Endodermal cell (in vitro differentiated cells): ENCODE data around the gene ADAM19. TPM values are rescaled to one million over a fixed set of nuclear protein-coding genes. Genes with fewer than 3 reads are reported as not detected.

Experiments
- DNase-seq: peaks from one replicate; pipeline ENCODE4 v3.0.0-alpha.2; 2017
- H3K27ac ChIP-seq: 2 replicates; pipeline ENCODE4 v1.5.1; 2013; ENCODE audit warnings: mild to moderate bottlenecking, low read depth, low read length, moderate library complexity
- H3K27me3 ChIP-seq: 2 replicates; pipeline ENCODE4 v1.6.1; 2013; ENCODE audit warnings: mild to moderate bottlenecking, low read length, moderate library complexity; ENCODE audit not compliant: insufficient read depth, control insufficient read depth, poor library complexity, severe bottlenecking
- H3K36me3 ChIP-seq: 2 replicates; pipeline ENCODE4 v1.7.0; 2013; ENCODE audit warnings: mild to moderate bottlenecking, low read length, moderate library complexity; ENCODE audit not compliant: control insufficient read depth, insufficient read depth
- H3K4me1 ChIP-seq: one replicate; pipeline ENCODE4 v1.7.0; 2013; ENCODE audit warnings: low read length; ENCODE audit not compliant: control insufficient read depth, insufficient read depth
- H3K4me3 ChIP-seq: 2 replicates; pipeline ENCODE4 v1.5.1; 2013; ENCODE audit warnings: mild to moderate bottlenecking, low read length, moderate library complexity
- H3K9ac ChIP-seq: 2 replicates; pipeline ENCODE4 v1.6.1; 2013; ENCODE audit warnings: mild to moderate bottlenecking, low read length, moderate library complexity; ENCODE audit not compliant: poor library complexity, severe bottlenecking; ENCODE audit errors: extremely low read depth
- H3K9me3 ChIP-seq: 2 replicates; pipeline ENCODE4 v1.6.1; 2013; ENCODE audit warnings: mild to moderate bottlenecking, low read length, moderate library complexity; ENCODE audit not compliant: control insufficient read depth
- H3K27ac Mint-ChIP-seq: 2 replicates; pipeline ENCODE4 v1.8.0; 2020; ENCODE audit warnings: mixed read lengths
- H3K27me3 Mint-ChIP-seq: 2 replicates; pipeline ENCODE4 v1.8.0; 2021; ENCODE audit warnings: mild to moderate bottlenecking, mixed read lengths; ENCODE audit not compliant: insufficient read depth
- H3K36me3 Mint-ChIP-seq: 2 replicates; pipeline ENCODE4 v1.8.0; 2020; ENCODE audit warnings: low read depth, mixed read lengths
- H3K4me1 Mint-ChIP-seq: 2 replicates; pipeline ENCODE4 v1.8.0; 2020; ENCODE audit warnings: mixed read lengths
- H3K4me3 Mint-ChIP-seq: 2 replicates; pipeline ENCODE4 v1.8.0; 2020; ENCODE audit warnings: mild to moderate bottlenecking, moderate library complexity, mixed read lengths
- H3K9me3 Mint-ChIP-seq: 2 replicates; pipeline ENCODE4 v1.8.0; 2020; ENCODE audit warnings: mild to moderate bottlenecking, mixed read lengths
- WGBS, 2 experiments: methylation state at CpG; one replicate each; pipeline versions ENCODE4 v1.1.5 to v1.1.7; 2013; ENCODE audit warnings: missing lambda C conversion rate in 2 of 2, mixed read lengths in 1 of 2; ENCODE audit not compliant: insufficient coverage in 1 of 2, insufficient read length in 1 of 2; 5-methylcytosine and 5-hydroxymethylcytosine counted together
- total RNA-seq, 2 donors: library from RNA; stranded (reverse); fragmentation: NEBNext Ultra II Directional in 1 of 2; extraction: Animal tissue kit (Norgen Biotek cat#: 25700) in 1 of 2; gene quantifications; 2 replicates in 1 of 2; 3 replicates in 1 of 2; pipeline ENCODE4 v1.2.1, GENCODE V29; 2021
- TF ChIP-seq, protein P1 (sequence below): fragments of 200-600 bp; sonication (generic); conservative IDR thresholded peaks from 2 replicates; pipeline ENCODE4 v1.5.0; 2021; ENCODE audit warnings: antibody characterized with exemption, mild to moderate bottlenecking

The ADAM19 gene
- total RNA-seq, 2 donors from 2014 or later, result 96.1 to 119 TPM

DNA sequence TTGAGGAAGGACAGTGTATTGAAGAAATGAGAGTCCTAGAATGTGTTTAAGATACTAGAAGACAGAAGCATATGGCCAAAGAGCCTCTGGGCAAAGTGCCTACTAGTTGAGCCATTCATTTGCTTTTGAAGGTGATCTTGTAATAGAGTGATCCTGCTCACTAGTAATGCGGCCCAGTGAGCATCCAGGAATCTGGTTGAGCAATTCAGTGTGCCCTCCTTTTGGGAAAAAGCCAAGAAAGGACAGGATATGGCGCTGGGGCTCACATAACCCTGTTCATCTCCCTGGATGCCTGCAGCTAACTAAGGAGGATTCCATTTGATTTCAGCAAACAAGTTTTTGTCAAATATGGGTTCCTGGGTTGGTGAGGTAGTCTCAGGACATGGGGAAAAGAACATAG, 16.3 kb downstream of the ADAM19 start:
- H3K27me3 ChIP-seq, result no peaks in the 10 kb centered on the region
- no peak for DNase-seq
- H3K4me1 ChIP-seq, result peaks cover 24% of the 10 kb centered on the region
- Mint-ChIP-seq H3K9me3 (no peaks in the 10 kb centered on the region), H3K27me3 (no peaks in the 10 kb centered on the region), H3K27ac (peak overlapping the region; percentile 18), H3K36me3 (peaks cover 67% of the 10 kb centered on the region), H3K4me3 (no peak overlapping the region), H3K4me1 (peaks cover 50% of the 10 kb centered on the region)
- peaks cover 90% of the 10 kb centered on the region for H3K36me3 ChIP-seq
- no peak overlapping the region for H3K4me3 ChIP-seq
- H3K9ac ChIP-seq, result no peak overlapping the region
- no peak overlapping the region for H3K27ac ChIP-seq
- WGBS, 2 experiments, result 94 to 96% methylated on average over 2 of the region's 2 CpGs
- TF ChIP-seq, protein P1, sequence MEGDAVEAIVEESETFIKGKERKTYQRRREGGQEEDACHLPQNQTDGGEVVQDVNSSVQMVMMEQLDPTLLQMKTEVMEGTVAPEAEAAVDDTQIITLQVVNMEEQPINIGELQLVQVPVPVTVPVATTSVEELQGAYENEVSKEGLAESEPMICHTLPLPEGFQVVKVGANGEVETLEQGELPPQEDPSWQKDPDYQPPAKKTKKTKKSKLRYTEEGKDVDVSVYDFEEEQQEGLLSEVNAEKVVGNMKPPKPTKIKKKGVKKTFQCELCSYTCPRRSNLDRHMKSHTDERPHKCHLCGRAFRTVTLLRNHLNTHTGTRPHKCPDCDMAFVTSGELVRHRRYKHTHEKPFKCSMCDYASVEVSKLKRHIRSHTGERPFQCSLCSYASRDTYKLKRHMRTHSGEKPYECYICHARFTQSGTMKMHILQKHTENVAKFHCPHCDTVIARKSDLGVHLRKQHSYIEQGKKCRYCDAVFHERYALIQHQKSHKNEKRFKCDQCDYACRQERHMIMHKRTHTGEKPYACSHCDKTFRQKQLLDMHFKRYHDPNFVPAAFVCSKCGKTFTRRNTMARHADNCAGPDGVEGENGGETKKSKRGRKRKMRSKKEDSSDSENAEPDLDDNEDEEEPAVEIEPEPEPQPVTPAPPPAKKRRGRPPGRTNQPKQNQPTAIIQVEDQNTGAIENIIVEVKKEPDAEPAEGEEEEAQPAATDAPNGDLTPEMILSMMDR, result no peak
- no peaks in the 10 kb centered on the region for H3K9me3 ChIP-seq

DNA sequence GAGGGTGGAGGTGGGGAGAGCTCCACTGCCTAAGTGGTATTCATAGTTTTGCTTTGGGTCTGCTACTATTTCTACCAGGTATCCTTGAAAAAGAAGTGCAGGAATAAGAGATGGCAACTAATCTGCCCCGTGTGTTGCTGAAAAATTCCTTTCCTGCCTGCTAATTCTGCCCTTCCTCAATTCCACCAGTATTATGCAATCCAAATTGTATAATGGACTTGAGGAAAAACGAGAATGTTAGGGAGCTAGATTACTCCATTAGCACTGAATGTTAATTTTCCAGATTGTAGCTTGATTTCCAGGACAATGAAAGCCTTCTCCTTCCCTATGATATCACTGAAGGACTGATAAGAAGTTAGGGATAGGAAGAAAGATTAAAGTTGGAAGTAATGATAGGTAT, 16.9 kb downstream of the ADAM19 start:
- H3K4me1 Mint-ChIP-seq, result peaks cover 50% of the 10 kb centered on the region
- Histone ChIP-seq H3K9ac (no peak overlapping the region), H3K27ac (no peak overlapping the region), H3K36me3 (peaks cover 90% of the 10 kb centered on the region), H3K4me1 (peaks cover 19% of the 10 kb centered on the region), H3K27me3 (no peaks in the 10 kb centered on the region), H3K4me3 (no peak overlapping the region), H3K9me3 (no peaks in the 10 kb centered on the region)
- TF ChIP-seq, protein P1, result no peak
- no peak for DNase-seq
- no peaks in the 10 kb centered on the region for H3K9me3 Mint-ChIP-seq
- 74 to 100% methylated on average over 1 to 2 of the region's 2 CpGs for WGBS, 2 experiments
- H3K4me3 Mint-ChIP-seq, result no peak overlapping the region
- peaks cover 65% of the 10 kb centered on the region for H3K36me3 Mint-ChIP-seq
- no peaks in the 10 kb centered on the region for H3K27me3 Mint-ChIP-seq
- H3K27ac Mint-ChIP-seq, result peak overlapping the region; percentile 18

DNA sequence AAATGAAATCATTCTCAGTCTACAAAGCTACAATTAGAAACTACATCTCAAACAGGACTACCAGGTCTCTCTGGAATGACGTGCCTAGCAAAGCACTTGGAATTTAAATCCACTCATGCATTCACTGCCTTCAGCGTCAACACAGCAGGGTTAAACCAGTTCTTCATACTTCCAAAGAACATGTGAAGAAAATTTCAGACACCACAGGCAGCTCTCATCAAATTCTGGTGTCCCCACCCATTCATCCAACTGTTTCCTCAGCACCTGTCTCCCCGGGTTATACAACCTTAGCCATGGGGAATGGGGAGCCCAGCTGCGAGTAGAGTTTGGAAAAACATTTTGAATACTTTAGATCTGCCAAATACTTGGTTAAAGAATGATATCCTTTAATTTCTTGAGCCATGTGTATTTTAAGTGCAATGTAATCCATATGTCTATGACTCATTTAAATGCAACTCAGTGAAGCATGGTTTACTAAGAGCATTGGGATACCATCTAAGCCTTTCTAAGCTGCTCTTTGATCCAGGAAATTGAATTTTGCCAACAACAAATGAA, 17.5 kb downstream of the ADAM19 start:
- peaks cover 50% of the 10 kb centered on the region for H3K4me1 Mint-ChIP-seq

More for the DNA sequence above, 17.5 kb downstream of the ADAM19 start:
- H3K27me3 Mint-ChIP-seq, result no peaks in the 10 kb centered on the region
- H3K9me3 Mint-ChIP-seq, result no peaks in the 10 kb centered on the region
- H3K36me3 ChIP-seq, result peaks cover 90% of the 10 kb centered on the region
- H3K4me3 Mint-ChIP-seq, result no peak overlapping the region
- DNase-seq, result no peak
- TF ChIP-seq, protein P1, result no peak
- peaks cover 61% of the 10 kb centered on the region for H3K36me3 Mint-ChIP-seq
- H3K4me1 ChIP-seq, result peaks cover 19% of the 10 kb centered on the region
- H3K4me3 ChIP-seq, result peak overlapping the region; percentile 10
- H3K9me3 ChIP-seq, result no peaks in the 10 kb centered on the region
- 91 to 92% methylated on average over 2 to 4 of the region's 4 CpGs for whole genome bisulfite sequencing, 2 experiments
- no peak overlapping the region for H3K27ac ChIP-seq
- H3K9ac ChIP-seq, result no peak overlapping the region
- H3K27me3 ChIP-seq, result no peaks in the 10 kb centered on the region
- no peak overlapping the region for H3K27ac Mint-ChIP-seq
